Lung (tissue), 12 donors: ENCODE measurements around the gene OR13D1. TPM values are rescaled to one million over a fixed set of nuclear protein-coding genes. Genes with fewer than 3 reads are reported as not detected.

Experiments used
- ATAC-seq: fragments of 200-7000 bp; cut with Tn5 transposase; one replicate; pipeline ENCODE4 v1.9.1; 2020; ENCODE audit warnings: moderate number of reproducible peaks; ENCODE audit not compliant: insufficient read depth, low FRiP score
- DNase-seq, 3 donors: peaks; one replicate each; pipeline ENCODE4 v3.0.0-alpha.2; 2013 to 2017
- H3K27ac ChIP-seq, 2 donors: one replicate each; pipeline ENCODE4 v1.5.1; 2013; ENCODE audit warnings: mild to moderate bottlenecking in 2 of 2, moderate library complexity in 2 of 2, control low read depth in 1 of 2, inconsistent platforms in 1 of 2, low read depth in 1 of 2, low read length in 1 of 2
- H3K27me3 ChIP-seq, 3 donors: one replicate each; pipeline ENCODE4 v1.5.1; 2013; ENCODE audit warnings: low read length in 2 of 3; ENCODE audit not compliant: control insufficient read depth in 3 of 3, insufficient read depth in 3 of 3
- H3K36me3 ChIP-seq, 4 donors: one replicate each; pipeline ENCODE4 v1.5.1; 2013; ENCODE audit warnings: low read length in 4 of 4, mild to moderate bottlenecking in 1 of 4, moderate library complexity in 1 of 4; ENCODE audit not compliant: control insufficient read depth in 4 of 4, insufficient read depth in 4 of 4
- H3K4me1 ChIP-seq, 5 donors: one replicate each; pipeline ENCODE4 v1.5.1; 2013; ENCODE audit warnings: low read length in 5 of 5, mild to moderate bottlenecking in 2 of 5, moderate library complexity in 1 of 5; ENCODE audit not compliant: control insufficient read depth in 5 of 5, insufficient read depth in 5 of 5
- H3K4me3 ChIP-seq: one replicate; pipeline ENCODE4 v1.5.1; 2013; ENCODE audit warnings: mild to moderate bottlenecking, control low read depth, moderate library complexity
- H3K9ac ChIP-seq, 2 donors: one replicate each; pipeline ENCODE4 v1.5.1; 2013; ENCODE audit warnings: low read length in 2 of 2, control low read depth in 1 of 2; ENCODE audit not compliant: insufficient read depth in 1 of 2
- H3K9me3 ChIP-seq, 4 donors: one replicate each; pipeline ENCODE4 v1.5.1; 2013; ENCODE audit warnings: low read length in 3 of 4, mild to moderate bottlenecking in 1 of 4, moderate library complexity in 1 of 4; ENCODE audit not compliant: control insufficient read depth in 4 of 4, insufficient read depth in 3 of 4
- WGBS, 2 donors: extraction: QIAGEN DNeasy Blood & Tissue Kit; methylation state at CpG; one replicate each; pipeline ENCODE4 v1.1.7; 2013; 5-methylcytosine and 5-hydroxymethylcytosine counted together
- polyA plus RNA-seq, 2 donors: library from polyadenylated mRNA; stranded (reverse); fragments of 200-250 nt; gene quantifications; one replicate each; pipeline ENCODE4 v1.2.1, GENCODE V29; 2013
- total RNA-seq, 2 donors: library from RNA; depleted of rRNA in 1 of 2; stranded (reverse); fragments of >200 nt in 1 of 2; gene quantifications; one replicate each; pipeline ENCODE4 v1.2.1, GENCODE V29; 2014 to 2021
- TF ChIP-seq, protein P1 (sequence below): IDR thresholded peaks from 2 replicates; pipeline ENCODE4 v1.5.1; 2012; ENCODE audit warnings: mild to moderate bottlenecking; ENCODE audit errors: control extremely low read depth, extremely low read depth
- donor health status: control.
- donor health status: control.
- donor health status: Bipolar disorder and iron deficiency.
- donor health status: healthy.
- donor health status: DM: yes; HTN: yes; CAD: no.

Gene OR13D1
- total and polyA plus RNA-seq, 4 donors: not detected

DNA sequence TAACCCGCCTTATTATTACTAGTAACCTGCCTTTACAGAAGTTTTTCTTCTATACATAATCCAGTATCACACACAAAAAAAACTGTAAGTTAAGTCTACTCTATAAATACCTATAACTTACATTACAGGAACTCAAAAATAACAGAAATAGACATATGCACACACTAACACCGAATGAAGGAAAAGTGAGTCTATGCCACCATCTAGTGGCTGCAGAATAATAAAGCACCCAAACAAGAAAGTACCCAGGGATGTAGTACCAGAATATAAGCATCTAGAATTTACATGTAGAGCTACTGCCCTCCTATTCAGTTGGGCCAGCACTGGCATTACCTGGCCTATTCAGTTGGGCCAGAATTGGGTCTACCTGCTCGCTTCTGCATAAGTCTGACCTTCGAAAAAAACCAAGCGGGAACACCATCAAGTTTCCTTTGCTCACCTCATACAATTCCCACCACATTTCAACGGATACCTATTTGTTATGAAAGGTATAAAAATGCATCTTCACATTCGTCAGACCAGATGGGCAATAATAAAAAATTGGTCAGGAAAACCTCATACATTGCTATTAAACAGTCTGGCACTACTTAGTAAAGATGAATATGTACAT is 49.2 kb downstream of the OR13D1 start:
- Histone ChIP-seq H3K27ac (no peak overlapping the region), H3K36me3 (peaks cover 0 to 3% (median 0%) of the 10 kb centered on the region in 4 donors), H3K9me3 (no peaks in the 10 kb centered on the region), H3K9ac (no peak overlapping the region), H3K4me3 (no peak overlapping the region), H3K4me1 (peaks cover 0 to 8% (median 0%) of the 10 kb centered on the region in 5 donors), H3K27me3 (no peaks in the 10 kb centered on the region)
- WGBS, 2 donors: 38 to 50% methylated on average over 7 of the region's 7 CpGs
- DNase-seq (peak; percentile 27 to 85 (median 80)), ATAC-seq (no peak)
- TF ChIP-seq, protein P1, sequence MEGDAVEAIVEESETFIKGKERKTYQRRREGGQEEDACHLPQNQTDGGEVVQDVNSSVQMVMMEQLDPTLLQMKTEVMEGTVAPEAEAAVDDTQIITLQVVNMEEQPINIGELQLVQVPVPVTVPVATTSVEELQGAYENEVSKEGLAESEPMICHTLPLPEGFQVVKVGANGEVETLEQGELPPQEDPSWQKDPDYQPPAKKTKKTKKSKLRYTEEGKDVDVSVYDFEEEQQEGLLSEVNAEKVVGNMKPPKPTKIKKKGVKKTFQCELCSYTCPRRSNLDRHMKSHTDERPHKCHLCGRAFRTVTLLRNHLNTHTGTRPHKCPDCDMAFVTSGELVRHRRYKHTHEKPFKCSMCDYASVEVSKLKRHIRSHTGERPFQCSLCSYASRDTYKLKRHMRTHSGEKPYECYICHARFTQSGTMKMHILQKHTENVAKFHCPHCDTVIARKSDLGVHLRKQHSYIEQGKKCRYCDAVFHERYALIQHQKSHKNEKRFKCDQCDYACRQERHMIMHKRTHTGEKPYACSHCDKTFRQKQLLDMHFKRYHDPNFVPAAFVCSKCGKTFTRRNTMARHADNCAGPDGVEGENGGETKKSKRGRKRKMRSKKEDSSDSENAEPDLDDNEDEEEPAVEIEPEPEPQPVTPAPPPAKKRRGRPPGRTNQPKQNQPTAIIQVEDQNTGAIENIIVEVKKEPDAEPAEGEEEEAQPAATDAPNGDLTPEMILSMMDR: peak; percentile 68

Other genes with a start within 250 kb of the OR13D1 start
- not detected for gene OR13F1, start 190.3 kb upstream of the OR13D1 start, total RNA-seq
- not detected for gene OR13F1, start 190.3 kb upstream of the OR13D1 start, polyA plus RNA-seq
- gene OR13C4, start 167.3 kb upstream of the OR13D1 start, total RNA-seq: not detected
- not detected for gene OR13C4, start 167.3 kb upstream of the OR13D1 start, polyA plus RNA-seq
- not detected for gene OR13C3, start 157.7 kb upstream of the OR13D1 start, total RNA-seq
- not detected for gene OR13C3, start 157.7 kb upstream of the OR13D1 start, polyA plus RNA-seq
- not detected for gene OR13C8, start 125.3 kb upstream of the OR13D1 start, total RNA-seq
- not detected for gene OR13C8, start 125.3 kb upstream of the OR13D1 start, polyA plus RNA-seq
- gene OR13C5, start 95.1 kb upstream of the OR13D1 start, total RNA-seq: not detected
- gene OR13C5, start 95.1 kb upstream of the OR13D1 start, polyA plus RNA-seq: not detected
- not detected for gene OR13C2, start 88.9 kb upstream of the OR13D1 start, total RNA-seq
- gene OR13C2, start 88.9 kb upstream of the OR13D1 start, polyA plus RNA-seq: not detected
- gene OR13C9, start 76.3 kb upstream of the OR13D1 start, total RNA-seq: not detected
- gene OR13C9, start 76.3 kb upstream of the OR13D1 start, polyA plus RNA-seq: not detected
- 10 to 100 TPM; 20.1 to 49.5 TPM for gene NIPSNAP3A, start 53.2 kb downstream of the OR13D1 start, total RNA-seq
- gene NIPSNAP3A, start 53.2 kb downstream of the OR13D1 start, polyA plus RNA-seq: 10 to 100 TPM; 18.9 to 23.6 TPM
- 1 to 10 TPM; 1.5 to 4.3 TPM for gene NIPSNAP3B, start 69.6 kb downstream of the OR13D1 start, total RNA-seq
- gene NIPSNAP3B, start 69.6 kb downstream of the OR13D1 start, polyA plus RNA-seq: 1 to 10 TPM in 1 of 2 donors, under 1 TPM in 1; 0.85 to 1.5 TPM
- 100 to 1,000 TPM in 1 of 2 donors, 10 to 100 TPM in 1; 19.1 to 140 TPM for gene ABCA1, start 233.6 kb downstream of the OR13D1 start, total RNA-seq
- gene ABCA1, start 233.6 kb downstream of the OR13D1 start, polyA plus RNA-seq: 10 to 100 TPM in 1 of 2 donors, 1 to 10 TPM in 1; 5.4 to 14.4 TPM